HFF-Myc (cell line): Measurements from ENCODE around the gene HELZ.

Experiments
- DNase-seq: peaks from one replicate; pipeline ENCODE4 v3.0.0-alpha.2; 2011; ENCODE audit warnings: low read depth; ENCODE audit errors: extremely low read depth
- H3K4me3 ChIP-seq: replicated peaks from 2 replicates; pipeline ENCODE4 v1.5.1; 2011; ENCODE audit warnings: low read depth, mild to moderate bottlenecking, control low read depth, low read length
- TF ChIP-seq, protein P1 (sequence below): IDR thresholded peaks from 2 replicates; pipeline ENCODE4 v1.5.1; 2012; ENCODE audit warnings: mild to moderate bottlenecking, low read depth, low read length, control low read depth; ENCODE audit errors: missing control alignments

The HELZ gene

DNA sequence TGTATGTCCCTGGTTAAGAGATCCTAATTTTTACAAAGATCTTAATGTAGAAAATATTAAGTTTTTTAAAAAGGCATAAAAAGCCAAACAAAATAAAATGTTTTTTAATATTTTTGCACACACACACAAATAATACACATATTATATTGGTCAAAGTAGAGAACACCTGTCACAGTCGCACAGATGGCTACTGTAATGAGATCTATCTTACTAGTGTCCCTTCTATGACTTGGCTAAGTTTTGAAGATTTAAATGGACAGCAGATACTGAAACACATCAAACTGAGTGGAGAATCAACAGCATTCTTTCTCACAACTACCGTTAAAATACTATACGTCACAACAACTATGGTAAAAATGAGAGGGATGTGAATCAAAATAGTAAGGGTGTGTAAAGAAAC is 83.4 kb downstream of the HELZ start:
- DNase-seq = no peak
- H3K4me3 ChIP-seq = no peak overlapping the region
- TF ChIP-seq, protein P1, sequence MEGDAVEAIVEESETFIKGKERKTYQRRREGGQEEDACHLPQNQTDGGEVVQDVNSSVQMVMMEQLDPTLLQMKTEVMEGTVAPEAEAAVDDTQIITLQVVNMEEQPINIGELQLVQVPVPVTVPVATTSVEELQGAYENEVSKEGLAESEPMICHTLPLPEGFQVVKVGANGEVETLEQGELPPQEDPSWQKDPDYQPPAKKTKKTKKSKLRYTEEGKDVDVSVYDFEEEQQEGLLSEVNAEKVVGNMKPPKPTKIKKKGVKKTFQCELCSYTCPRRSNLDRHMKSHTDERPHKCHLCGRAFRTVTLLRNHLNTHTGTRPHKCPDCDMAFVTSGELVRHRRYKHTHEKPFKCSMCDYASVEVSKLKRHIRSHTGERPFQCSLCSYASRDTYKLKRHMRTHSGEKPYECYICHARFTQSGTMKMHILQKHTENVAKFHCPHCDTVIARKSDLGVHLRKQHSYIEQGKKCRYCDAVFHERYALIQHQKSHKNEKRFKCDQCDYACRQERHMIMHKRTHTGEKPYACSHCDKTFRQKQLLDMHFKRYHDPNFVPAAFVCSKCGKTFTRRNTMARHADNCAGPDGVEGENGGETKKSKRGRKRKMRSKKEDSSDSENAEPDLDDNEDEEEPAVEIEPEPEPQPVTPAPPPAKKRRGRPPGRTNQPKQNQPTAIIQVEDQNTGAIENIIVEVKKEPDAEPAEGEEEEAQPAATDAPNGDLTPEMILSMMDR = no peak

DNA sequence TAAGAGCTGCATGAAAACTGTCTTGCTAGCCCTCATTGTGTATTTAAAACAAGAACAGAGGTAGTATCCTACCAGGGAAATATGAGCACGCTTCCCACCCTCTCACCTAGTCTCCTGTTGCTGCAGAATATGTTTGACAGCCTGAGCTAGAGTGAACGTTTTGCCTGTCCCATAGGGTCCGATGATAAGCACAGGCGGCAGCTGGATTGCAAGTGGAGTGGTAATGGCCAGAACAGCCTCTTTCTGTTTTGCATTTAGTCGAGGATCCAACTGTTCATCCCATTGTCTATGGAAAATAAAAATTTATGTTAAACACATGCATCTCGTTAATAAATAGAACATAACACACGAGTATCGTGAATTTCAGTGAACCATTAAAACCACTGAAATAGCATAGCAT is 84.2 kb downstream of the HELZ start:
- no peak overlapping the region for H3K4me3 ChIP-seq
- DNase-seq = no peak
- TF ChIP-seq, protein P1 = no peak

DNA sequence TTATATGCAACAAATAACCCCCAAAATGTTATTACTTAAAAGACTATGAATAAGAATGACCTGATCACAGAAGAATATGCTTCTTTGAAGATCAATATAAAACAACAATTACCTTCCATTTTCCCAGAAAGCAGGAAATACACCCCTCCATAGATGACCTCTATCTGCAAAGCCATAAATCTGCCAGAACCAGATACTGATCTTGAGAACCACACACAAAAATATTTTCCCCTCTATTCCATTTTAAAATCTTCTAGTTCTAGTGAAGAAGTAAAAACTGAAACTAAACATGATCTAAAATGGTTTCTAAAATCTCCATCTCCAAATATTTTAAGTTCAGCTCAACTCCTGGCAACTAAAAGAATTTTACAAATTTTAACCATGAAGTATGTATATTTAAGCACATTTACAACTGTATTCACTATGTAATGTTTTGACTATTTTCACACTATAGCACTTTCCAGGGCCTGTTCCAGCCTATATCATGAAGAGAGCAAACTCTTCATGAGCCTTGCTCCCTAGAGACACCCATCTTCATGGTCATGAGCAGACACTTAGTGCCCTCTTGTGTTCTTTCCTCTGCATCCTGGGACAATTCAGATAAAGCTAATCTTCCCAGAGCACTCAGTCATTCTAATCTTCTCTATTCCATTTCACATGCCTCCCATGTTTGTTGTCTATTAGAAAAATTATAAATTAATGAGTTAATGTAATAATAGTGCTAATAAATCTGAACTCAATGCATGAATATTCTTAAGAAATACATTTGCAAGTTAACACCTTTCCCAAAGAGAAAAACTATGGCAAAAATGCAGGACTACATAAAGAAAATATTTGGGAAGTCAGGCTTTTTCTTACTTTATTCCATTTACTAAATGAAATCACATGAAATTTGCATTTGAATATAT is 87.0 kb downstream of the HELZ start:
- no peak for DNase-seq
- TF ChIP-seq, protein P1 = peak; percentile 31

GRCh38 chr17:67156269-67157199 is 88.5 kb downstream of the HELZ start:
- DNase-seq = no peak
- H3K4me3 ChIP-seq = no peak overlapping the region
- TF ChIP-seq, protein P1 = no peak

More for the DNA sequence above, 87.0 kb downstream of the HELZ start:
- H3K4me3 ChIP-seq = no peak overlapping the region

GRCh38 chr17:67152824-67153223 is 92.2 kb downstream of the HELZ start:
- TF ChIP-seq, protein P1 = no peak
- H3K4me3 ChIP-seq = no peak overlapping the region
- DNase-seq = no peak

DNA sequence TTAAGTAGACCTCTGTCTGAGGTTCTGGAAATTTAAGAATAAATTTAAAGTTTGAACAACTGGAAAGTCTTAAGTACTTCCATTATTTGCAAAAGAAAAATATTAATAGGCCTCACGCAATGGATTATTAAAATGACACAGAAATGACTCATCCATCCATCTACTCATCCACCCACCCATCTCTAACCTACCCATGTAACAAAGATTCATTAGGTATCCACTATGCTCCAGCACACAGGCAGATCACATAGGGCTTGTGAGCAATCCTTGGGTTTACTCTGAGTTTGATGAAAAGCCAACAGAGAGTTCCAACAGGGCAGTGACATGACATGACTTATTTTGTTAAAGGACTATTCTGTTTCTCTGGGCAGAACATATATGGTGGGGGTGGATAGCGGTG is 93.3 kb downstream of the HELZ start:
- DNase-seq = no peak
- H3K4me3 ChIP-seq = no peak overlapping the region
- TF ChIP-seq, protein P1 = no peak
